Astrocyte (in vitro differentiated cells and primary cell): ENCODE data around the gene RSPH1.

Source experiments
- EZH2 ChIP-seq: IDR thresholded peaks from 2 replicates; pipeline ENCODE4 v1.6.1; 2012; ENCODE audit warnings: mild to moderate bottlenecking, low read length, inconsistent platforms; ENCODE audit not compliant: insufficient read depth
- TF ChIP-seq, protein P1 (sequence below): IDR thresholded peaks from 2 replicates; pipeline ENCODE4 v1.5.1; 2011; ENCODE audit warnings: low read depth, mild to moderate bottlenecking, inconsistent platforms, low read length, moderate library complexity; ENCODE audit not compliant: insufficient read depth

DNA sequence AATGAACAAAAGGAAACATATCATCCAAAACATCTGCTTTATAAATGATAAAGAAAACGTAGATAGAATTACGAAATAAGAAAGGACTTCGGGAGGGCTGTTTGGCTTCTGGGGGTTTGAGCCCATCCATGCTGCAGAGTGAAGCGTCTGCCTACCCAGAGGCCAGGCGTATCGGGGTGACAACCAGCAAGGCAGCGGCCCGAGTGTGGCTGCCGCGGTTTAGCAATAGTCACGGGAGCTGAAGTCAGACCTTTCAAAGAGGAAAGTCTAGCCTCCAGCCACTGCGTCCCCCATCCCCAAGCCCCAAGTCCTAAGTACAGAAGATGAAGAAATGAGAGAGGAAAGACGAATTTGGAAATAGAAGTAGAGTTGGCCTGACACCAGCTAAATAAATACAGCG is 26.2 kb upstream of the RSPH1 start:
- TF ChIP-seq, protein P1, sequence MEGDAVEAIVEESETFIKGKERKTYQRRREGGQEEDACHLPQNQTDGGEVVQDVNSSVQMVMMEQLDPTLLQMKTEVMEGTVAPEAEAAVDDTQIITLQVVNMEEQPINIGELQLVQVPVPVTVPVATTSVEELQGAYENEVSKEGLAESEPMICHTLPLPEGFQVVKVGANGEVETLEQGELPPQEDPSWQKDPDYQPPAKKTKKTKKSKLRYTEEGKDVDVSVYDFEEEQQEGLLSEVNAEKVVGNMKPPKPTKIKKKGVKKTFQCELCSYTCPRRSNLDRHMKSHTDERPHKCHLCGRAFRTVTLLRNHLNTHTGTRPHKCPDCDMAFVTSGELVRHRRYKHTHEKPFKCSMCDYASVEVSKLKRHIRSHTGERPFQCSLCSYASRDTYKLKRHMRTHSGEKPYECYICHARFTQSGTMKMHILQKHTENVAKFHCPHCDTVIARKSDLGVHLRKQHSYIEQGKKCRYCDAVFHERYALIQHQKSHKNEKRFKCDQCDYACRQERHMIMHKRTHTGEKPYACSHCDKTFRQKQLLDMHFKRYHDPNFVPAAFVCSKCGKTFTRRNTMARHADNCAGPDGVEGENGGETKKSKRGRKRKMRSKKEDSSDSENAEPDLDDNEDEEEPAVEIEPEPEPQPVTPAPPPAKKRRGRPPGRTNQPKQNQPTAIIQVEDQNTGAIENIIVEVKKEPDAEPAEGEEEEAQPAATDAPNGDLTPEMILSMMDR: no peak
- no peak for TF ChIP-seq EZH2
